ENCODE data around the gene CCL26. TPM values are rescaled to one million over a fixed set of nuclear protein-coding genes. Genes with fewer than 3 reads are reported as not detected.

Gene CCL26
- total and polyA plus RNA-seq, 9 of the 15 experiments (the other 6 are each of a cell fraction or from before 2014, with no cell fraction given) = 2.3 to 26.8 (median 8.4) TPM

DNA sequence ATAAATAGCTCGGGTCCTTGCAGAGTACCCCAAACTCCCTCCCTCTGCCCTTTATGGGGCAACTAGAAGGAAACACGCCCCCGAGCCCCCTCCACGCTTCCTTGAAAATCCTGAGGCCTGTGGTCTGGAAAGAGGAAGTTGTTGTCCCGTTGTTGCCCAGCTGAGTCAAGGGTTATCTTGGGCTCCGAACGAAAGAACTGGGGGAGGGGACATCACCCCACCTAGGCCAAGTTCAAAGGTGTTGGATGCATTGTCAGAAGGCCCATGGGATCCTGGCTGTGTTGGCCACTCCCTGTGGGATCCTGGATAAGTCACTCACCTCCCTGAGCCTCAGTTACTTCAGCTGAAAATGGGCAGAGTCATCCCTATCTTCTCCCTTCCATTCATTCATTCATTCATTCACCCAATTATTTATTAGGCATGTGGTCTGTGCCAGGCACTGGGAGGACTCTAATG lies 41.8 kb upstream of the CCL26 start, which contains the start of gene CCL24 (continued):
- TF ChIP-seq RB1 (IDR thresholded peaks at IDR 0.05; ENCODE audit: low read depth) = peak; percentile 20; the same call in 1 of the 2 replicates
- TF ChIP-seq L3MBTL2 (IDR thresholded peaks at IDR 0.05) = no peak
- TF ChIP-seq, protein P1, sequence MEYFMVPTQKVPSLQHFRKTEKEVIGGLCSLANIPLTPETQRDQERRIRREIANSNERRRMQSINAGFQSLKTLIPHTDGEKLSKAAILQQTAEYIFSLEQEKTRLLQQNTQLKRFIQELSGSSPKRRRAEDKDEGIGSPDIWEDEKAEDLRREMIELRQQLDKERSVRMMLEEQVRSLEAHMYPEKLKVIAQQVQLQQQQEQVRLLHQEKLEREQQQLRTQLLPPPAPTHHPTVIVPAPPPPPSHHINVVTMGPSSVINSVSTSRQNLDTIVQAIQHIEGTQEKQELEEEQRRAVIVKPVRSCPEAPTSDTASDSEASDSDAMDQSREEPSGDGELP (CRISPR knock-in tag; IDR thresholded peaks at IDR 0.05; ENCODE audit: borderline replicate concordance) = peak; percentile 92
- TF ChIP-seq SMAD1 (IDR thresholded peaks at IDR 0.05; ENCODE audit: low read depth, low read length, partially characterized antibody) = no peak
- TF ChIP-seq PPARD (CRISPR knock-in tag; IDR thresholded peaks at IDR 0.05) = no peak
- TF ChIP-seq, protein P2, sequence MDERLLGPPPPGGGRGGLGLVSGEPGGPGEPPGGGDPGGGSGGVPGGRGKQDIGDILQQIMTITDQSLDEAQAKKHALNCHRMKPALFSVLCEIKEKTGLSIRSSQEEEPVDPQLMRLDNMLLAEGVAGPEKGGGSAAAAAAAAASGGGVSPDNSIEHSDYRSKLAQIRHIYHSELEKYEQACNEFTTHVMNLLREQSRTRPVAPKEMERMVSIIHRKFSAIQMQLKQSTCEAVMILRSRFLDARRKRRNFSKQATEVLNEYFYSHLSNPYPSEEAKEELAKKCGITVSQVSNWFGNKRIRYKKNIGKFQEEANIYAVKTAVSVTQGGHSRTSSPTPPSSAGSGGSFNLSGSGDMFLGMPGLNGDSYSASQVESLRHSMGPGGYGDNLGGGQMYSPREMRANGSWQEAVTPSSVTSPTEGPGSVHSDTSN (CRISPR knock-in tag; IDR thresholded peaks at IDR 0.05; ENCODE audit: low read depth) = no peak
- TF ChIP-seq, protein P2 (tag; conservative IDR thresholded peaks at IDR 0.05; ENCODE audit: low read depth) = no peak
- TF ChIP-seq KLF10 (CRISPR knock-in tag; IDR thresholded peaks at IDR 0.05) = no peak
- peak; percentile 68 to 70 for TF ChIP-seq KDM1A (IDR thresholded peaks at IDR 0.05)
- TF ChIP-seq ZMIZ1 (IDR thresholded peaks at IDR 0.05; ENCODE audit: low read depth in 2 of 2, low read length in 2 of 2) = no peak
- peak; percentile 42; the same call in 1 of the 2 replicates for TF ChIP-seq SP1 (CRISPR knock-in tag; IDR thresholded peaks at IDR 0.05)
- TF ChIP-seq CC2D1A (IDR thresholded peaks at IDR 0.05) = no peak
- TF ChIP-seq KLF16 (IDR thresholded peaks at IDR 0.05) = no peak
- no peak for TF ChIP-seq RNF219 (CRISPR knock-in tag; IDR thresholded peaks at IDR 0.05)
- no peak for TF ChIP-seq E2F5 (CRISPR knock-in tag; IDR thresholded peaks at IDR 0.05)
- TF ChIP-seq ZNF76 (CRISPR knock-in tag; IDR thresholded peaks at IDR 0.05; ENCODE audit: borderline replicate concordance) = no peak
- TF ChIP-seq ASH1L (IDR thresholded peaks at IDR 0.05; ENCODE audit: borderline replicate concordance, low read depth, partially characterized antibody) = no peak
- TF ChIP-seq ZKSCAN3 (CRISPR knock-in tag; IDR thresholded peaks at IDR 0.05) = no peak
- no peak for TF ChIP-seq HIVEP1 (CRISPR knock-in tag; IDR thresholded peaks at IDR 0.05)
